Stimulated activated CD4-positive, alpha-beta T cell treated with anti-CD3 and anti-CD28 coated beads, Interleukin-12 subunit alpha, Interleukin-12 subunit beta, amount 100 ng/mL, for 24 hours (primary cell): ENCODE measurements around the gene STK17A.

Experiments
- DNase-seq, 2 experiments: peaks; one replicate each; pipeline ENCODE4 v3.0.0-alpha.2; 2020; ENCODE audit warnings: low read depth in 2 of 2

STK17A gene

DNA sequence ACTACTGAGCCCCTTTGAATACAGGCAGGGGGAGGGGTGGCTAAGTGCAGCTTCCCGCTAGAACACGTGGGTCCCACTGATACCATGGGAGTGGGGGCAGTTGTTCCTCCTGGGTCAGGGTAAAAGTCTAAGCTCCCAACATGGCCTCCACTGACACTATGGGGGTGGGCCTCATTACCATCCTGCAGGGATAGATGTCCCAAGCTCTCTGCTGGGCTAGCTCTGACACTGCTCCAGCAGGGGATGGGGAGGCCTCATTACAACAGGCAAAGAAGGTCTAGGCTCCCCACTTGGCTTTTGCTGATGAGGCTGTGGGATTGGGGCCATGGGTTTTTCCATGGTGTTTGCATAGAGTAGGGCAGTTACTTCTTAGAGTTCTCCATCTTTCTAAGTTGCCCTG lies 51.5 kb downstream of the STK17A start:
- DNase-seq: no peak

DNA sequence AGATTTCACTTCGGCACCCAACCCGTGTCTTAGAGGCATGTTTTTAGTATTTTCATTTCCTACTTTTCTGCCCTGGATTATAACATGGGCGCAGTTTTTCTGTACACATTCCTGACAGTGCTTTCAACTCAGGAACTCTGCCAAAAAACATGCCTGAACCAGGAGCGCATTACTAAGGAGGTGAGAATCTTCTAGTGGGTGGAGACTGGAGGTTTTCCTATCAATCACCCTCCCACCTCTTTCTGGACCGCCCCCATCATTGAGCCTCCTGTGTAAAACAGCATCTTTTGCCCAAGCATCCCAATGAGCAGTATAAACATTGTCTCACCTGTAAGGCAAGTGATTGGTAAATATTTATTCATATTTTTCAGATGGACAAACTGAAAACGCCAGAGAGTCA lies 53.2 kb downstream of the STK17A start:
- DNase-seq: no peak

DNA sequence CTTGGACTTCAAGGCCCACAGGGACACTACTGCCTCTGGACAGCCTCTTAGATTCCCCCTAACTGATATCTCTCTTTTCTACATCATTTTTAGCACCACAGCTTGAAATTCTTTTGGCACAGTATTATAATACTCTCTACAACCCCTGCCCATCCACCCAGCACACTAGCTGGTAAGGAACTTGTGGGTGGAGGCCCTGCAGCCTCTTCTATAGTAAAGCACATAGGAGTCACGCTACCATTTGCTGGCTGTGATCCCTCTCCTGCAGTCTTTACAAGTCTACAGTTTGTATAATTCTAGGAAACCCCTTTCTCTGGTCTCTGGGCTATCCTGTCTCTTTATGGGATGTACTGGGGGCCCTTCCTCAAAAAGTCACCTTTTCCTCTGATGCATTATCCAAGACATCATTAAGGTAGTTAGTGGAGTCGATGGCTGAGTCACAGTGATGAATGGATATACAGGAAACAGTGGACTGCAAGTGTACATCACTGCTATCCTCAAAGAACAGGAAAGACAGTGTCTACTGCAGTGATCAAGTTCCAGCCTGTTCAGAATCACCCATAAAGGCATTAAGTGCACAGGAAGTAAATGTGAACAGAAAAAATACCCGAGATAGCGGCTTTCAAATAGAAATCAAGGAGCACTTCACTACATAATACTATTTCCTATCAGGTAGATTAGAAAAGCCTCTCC lies 54.4 kb downstream of the STK17A start:
- DNase-seq: no peak

DNA sequence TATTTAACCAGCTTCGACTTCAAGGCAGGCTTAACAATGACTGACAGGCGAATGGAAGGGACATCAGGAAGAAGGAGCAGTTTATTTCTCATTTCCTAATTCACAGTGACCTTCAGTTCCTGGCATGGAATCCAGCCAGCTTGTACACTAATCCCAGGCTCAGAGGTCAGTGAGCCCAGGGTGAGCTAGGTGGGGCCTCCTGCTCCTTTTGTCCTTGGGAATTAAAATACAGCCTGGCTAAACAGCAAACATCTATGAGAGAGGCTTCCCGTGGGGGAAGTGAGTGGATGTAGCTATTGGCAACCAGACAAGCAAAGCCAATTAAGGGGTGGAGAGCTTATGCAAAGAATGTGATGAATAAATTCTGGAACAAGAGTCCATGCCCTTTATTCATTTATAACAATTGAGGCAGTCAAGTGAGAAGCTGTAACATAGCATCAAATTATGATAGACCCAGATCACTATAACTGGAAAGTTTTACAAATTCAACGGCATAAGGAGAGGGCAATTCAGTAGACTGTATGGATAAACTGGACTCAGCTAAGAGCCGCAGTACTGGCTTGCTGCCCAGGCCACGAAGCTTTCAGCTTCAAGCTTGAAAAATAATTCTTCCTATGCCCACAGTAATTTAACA lies 57.1 kb downstream of the STK17A start:
- DNase-seq: no peak

DNA sequence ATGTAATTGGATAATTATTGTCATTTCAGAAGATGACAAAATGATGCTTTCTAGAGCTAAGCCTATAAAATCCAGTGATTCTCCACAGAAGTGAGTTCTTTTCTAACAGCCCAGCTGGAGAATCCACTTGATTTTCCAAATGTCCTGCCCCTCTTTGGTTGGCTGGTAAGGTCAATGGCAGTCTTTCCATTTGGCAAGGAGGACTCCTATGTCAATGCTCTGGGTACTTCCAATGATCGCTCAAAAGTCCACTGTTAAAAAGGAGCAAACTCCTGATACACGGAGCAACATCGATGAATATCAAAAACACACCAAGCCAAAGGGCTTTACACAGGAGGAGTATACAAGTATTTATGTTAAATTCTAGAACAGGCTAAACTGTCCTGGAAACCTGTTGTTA lies 57.8 kb downstream of the STK17A start:
- DNase-seq: no peak

DNA sequence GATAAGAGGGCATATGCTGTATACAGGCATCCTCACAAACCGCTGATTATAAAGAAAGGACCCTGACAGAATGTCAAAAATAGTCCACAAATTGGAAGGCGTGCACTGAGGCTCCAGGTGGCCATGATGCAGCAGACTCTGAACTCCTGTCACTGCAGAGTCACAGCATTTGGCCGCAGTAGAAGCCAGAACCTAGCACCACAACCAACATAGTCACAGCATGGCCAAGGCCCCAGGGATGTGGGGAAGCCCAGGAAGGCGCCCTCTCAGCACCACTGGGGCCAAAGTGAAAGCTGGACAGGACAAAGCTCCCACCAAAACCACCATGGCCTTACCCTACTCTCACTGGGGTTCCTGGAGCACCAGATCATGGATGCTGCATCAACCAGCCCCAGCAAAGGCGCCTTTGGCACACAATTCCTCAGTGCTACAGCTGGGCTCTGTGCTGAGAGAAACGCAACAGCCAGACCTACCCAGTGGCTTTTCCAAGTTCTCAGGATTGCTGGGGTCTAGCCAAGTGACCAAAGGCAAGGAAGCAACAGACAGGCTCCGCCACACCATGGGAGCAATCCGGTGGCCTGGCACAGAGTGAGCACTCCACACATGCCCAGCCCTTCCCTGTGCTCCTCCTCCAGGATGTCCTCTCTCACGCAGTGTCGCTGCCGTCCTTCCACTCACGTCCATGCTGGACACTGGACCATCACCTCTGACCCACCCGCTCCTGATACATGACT lies 60.2 kb downstream of the STK17A start:
- DNase-seq: no peak

DNA sequence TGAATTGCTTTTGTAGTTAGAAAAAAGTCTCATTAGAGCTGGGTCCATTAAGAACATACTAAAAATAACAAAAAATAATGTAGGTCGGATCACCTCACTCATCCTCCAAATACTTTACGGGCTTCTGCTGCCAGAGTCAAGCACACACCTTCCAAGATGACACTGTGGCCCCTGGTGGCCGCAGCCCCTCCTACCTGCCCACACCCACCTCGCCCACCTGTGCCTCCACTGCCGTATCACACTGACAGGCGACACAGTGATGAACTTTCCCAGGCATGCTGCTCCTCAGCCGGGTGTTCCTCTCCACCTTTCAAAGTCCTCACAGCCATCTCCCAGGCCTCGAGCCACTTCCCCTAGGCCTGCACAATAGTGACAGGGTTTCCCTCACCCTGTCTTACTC lies 60.9 kb downstream of the STK17A start:
- no peak for DNase-seq

DNA sequence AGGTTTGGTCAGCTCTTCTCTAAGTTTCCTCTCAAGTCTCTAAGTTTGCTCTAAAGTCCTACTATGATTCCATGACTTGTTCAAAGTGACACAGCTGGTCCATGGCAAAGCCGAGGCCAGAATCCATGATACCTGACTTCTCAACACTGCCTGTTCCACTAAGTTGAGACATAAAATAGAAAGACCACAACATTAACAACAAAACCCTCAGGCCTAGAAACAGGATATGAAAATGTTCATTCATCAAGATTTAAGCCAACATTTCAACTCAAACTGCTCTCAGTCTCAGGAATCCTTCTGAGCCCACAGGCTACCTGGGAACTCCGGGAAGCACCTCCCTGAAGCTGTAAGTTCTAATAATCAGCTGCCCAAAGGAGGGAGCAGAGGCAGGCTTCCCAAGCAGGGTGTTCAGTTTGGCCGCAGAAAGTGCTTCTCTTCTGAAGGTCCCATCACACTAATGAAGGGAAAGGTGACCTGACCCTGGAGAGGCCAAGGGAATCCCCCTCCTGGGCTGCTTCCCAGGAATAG lies 62.9 kb downstream of the STK17A start:
- DNase-seq: no peak

DNA sequence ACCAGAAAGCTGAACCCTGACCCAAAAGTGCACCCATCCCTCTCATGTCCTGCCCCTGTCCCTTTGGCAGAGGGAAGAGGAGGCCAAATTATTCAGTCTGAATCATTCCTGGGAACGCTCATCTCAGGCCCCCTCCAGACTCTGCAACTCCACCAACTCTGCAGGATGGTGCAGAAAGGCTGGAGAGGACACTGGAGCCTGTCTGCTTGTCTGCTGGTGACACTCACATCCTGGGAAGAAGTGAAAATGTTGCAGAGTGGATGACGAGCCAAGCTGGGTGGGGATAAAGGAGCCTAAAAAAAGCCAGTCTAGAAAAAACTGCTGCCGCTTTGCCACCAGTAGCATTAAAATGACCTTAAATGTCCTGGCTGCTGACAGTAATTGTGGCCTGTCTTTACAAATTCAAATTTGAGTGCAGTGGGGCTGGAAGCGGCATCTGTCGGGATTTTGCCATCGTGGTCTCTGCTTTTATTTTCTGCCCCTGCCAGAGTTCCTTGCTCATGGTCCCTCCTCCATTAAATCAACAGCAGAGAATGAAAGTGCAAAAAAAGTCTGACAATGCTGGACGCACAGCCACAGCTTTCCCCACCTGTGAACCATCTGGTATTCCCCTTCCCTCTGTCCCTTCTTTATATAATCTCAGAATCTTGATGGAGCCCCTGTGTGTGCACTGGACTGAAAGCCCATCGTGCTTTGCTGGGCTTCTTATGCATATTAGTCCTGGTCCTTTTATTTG lies 63.9 kb downstream of the STK17A start:
- no peak for DNase-seq

DNA sequence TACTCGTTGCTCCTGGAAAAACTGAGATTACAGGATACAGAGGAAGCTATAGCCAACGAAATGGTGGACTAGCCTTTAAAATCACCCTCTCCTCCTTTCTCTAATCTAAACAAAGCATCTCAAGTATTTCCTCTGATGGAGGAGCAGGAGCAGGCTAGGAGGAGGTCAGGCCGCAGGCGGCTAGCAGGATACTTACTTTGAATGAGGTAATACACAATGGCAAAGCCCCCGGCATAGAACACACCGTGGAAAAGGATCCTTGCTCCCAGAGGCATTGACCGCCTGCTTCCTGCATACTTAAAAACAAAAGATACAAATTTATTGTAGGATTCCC lies 64.4 kb downstream of the STK17A start:
- no peak for DNase-seq

DNA sequence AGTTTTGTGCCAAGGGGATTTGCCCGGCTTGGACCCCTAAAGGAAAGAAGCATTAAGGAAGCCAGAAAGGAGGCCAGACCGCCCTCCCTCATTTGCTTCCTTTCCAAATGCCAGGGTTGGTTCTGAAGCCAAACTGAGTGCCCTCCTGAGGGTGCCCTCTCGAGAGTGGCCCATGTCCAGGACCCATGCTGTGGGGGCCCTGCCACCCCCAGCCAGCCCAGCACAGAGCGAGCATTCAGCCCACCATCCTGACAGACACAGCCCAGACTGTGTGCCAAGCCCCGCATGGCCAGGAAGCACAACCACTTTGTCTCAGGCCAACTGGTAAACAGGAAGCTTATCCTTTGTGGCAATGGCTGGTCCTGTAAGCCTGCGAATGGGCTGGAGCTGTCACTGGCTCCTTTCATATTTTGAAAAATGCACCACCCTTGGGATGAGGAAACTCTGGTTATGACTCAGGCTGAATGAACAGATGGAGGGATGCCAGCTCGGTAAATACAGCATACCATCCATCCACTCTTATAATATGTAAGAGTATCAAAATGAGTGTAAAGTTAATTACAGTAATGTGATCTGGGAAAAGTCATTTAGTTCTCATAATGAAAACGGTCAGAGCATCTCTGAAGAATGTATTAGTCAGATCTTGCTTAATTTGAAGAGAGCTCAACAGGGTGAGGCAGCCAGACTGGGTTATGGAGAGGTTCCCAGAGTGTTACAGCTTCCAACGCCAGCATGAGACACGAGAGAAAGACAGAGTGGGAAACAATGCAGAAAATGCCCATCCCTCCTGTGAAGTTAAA lies 65.0 kb downstream of the STK17A start:
- DNase-seq: peak in 1 of 2 experiments; percentile 39

DNA sequence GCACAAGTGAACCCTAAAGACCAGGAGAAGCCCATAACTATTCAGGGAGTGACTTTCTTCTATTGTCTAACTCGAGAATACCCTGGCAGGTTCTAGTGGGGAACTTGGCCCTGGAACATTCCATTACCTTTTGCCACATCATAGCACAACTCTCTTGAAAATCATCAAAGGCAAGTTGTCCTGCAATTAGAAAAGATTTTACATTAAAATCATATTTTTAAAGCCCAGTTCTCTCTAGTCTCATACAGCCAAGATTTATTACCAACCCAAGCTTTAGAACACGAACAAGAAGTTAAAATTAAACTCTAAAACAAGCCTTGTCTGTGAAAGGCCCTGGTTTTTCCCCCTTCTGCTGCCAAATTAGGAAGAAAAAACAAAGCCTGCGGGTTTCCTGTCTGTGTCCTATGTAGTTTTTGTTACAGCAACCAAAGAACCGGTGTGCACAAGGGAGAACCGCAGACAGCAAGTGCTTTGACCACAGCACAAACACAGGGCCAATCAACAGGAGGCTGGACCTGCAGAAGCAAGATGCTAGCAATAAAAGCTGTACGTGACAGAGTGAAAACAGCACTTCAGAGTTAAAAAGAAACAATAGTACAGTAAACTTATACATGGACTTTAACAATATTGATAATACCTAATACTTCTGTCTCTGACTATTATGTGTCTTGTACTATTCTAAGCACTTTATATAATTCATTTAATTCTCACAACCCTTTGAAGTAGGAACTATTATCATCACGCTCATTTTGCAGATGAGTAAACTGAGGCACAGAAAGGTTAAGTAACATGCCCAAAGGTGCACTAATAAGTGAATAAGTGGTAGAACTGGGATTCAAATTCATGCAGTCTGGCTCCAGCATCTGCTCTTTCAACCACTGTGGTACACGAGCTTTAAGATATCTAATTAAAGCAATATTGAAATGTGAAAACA lies 65.8 kb downstream of the STK17A start:
- DNase-seq: peak in 1 of 2 experiments; percentile 41

DNA sequence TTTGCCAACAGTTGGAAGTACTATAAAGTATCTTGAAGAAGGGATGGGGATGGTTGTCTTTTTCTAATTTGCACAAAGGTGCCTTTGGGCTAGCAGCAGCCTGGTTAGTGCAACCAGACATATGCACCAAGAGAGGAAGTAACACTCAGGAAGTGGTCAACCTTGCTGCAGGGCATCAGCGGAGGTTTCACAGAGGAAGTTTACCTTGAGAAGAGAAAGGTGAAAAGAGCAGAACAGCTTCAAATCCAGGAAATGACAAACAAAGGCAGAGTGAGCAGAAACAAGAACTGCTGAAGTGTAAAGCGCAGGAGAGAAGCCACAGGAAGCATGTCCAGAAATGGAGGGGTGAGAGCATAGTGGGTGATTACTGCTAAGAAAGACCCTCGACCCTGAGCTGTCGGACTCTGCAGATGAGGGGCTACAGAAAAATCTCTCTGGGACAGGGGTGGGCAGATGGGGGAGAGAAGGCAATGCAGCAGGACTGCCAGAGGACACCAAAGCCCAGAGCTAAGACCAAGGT lies 66.9 kb downstream of the STK17A start:
- DNase-seq: no peak

DNA sequence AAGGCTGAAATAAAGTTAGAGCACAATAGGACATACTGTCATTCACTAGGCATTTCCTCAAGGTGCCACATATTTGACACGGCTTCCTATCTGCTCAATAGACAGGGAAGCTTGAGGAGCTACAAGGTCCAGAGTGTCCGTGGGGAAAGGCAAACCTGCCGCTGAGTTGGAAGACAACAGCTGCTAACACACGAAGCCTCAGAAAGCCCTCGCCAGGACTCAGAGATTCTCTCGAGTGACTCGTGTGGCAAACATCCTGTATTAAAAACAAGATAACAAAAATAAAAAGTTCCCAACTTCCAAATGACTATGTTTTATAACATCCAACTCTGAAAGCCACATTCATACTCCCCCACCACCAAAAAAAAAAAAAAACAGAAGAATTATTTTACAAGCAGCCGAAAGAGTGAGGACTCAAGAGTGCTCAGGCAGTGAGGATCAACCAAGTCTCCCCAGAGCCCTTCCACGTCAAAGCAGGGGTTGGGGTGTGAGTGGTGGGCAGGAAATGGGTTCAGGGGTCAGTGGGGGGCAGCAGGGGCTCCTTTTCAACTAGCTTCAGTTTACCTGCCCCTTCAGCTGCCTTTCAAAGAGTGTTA lies 67.6 kb downstream of the STK17A start:
- DNase-seq: no peak

DNA sequence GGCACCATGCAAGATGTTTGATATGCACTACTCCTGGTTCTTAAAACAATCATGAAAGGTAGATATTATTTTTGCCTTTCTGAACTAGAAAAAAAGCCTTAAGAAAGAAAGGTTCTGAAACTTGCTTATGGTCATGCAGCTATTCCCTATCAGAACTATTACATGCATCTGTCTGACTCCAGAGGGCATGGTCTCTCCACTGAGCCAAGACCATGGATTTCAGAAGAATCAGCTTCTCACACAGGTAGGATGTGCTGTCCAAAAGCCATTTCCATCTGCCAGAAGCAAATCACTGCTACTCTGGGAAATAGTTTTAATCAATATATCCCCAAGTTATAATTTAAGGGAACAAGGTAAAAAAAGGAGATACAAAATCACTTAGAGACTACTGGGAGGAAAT lies 69.5 kb downstream of the STK17A start:
- DNase-seq: no peak

DNA sequence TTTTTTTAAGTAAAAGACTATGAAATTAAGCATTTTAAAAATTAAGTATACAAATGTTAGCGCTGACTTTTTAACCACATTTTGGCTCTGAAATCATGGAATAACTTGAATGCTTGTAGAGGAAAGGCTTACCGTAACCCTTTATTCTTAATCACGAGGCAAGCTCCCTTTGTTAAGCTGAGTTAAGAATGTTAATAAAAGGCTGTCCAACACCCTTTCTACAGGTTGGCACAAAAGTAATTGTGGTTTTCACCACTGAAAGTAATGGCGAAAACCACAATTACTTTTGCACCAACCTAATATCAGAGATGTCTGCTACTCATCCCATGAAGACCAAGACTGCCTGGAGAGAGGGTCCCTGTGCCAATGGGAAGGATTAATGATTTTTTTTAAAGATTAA lies 70.6 kb downstream of the STK17A start:
- DNase-seq: no peak

DNA sequence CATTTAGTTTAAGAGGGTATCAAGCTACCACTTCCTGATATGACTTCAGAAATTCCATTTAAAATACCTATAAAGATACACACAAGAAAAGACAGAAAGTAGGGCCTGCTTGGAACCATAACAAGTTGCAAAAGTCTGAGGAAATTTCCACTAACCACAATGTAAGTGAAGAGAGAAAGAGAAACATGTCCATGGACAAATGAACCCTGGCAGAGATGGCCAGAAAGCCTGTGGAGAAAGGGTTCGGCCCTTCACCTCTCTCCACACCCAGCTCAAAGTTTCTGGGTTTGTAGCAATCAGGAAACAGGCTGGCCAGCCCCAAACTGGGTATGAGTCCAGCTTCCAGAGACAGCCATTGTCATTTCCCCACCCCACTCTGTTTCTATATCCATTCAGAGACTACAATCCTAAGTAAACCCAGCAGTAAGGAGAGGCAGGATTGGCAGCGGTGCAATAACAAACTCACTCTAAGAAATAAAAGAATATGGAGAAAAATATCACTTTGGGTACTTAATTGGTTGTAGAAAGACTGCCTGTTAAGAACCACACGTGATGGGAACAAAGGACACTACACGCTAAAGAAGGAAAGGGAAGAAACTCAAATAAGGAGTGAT lies 71.1 kb downstream of the STK17A start:
- DNase-seq: no peak

DNA sequence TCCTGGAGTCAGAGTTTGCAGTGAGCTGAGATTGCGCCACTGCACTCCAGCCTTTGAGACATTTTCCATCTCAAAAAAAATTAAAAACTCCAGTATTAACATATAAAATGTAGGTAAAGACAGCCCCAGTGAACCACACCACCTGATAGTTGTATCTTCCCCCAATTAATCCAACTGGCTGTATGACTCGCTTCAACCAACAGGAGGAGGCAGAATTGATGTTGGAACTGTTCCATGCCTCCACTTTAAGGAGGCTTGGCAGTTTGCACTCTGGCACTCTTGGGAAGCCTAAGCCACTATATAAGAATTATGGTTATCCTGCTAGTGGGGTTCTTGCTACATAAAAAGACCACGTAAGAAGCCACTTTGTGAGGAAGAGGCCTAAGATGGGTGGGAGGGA lies 72.7 kb downstream of the STK17A start:
- no peak for DNase-seq

DNA sequence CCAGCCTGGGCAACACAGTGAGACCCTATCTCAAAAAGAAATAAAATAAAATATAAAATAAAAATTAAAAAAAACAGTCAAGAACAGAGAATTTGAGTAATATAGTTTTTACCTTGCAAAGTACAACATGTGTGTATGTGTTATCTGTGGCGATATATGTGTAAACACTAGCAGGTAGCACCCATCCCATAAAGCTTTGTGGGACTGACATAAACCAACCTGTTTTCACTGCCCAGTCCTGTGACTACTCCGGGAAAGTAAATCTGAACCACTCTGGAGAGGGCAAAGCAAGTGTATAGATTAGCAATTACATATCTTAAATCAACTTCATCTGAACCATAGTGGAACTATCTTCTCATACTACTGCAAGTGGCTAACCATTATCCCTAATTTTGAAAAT lies 74.1 kb downstream of the STK17A start:
- DNase-seq: no peak
